GM12878 (cell line): ENCODE results near the gene ERC1. TPM values are rescaled to one million over a fixed set of nuclear protein-coding genes. Genes with fewer than 3 reads are reported as not detected.

ENCODE experiments used
- ATAC-seq: fragments of 200-7000 bp; cut with Tn5 transposase; 3 replicates; pipeline ENCODE4 v1.9.1; 2020; ENCODE audit warnings: mild to moderate bottlenecking, moderate library complexity
- BruUV-seq: library from RNA; stranded (reverse); fragments of 400-500 nt; replicated peaks from 2 replicates; lab custom pipeline; 2021; lab: Mats Ljungman, UMichigan
- CTCF ChIA-PET: fragments of 300-600 bp; sonication (Branson Sonifier 250); formaldehyde crosslinking; extraction: SDS; loops from one replicate; lab custom pipeline; 2021; ENCODE audit warnings: inconsistent platforms; lab: Yijun Ruan, JAX
- POLR2A ChIA-PET: fragments of 350-600 bp; formaldehyde crosslinking; extraction: SDS; loops from one replicate; lab custom pipeline; 2021; ENCODE audit warnings: inconsistent platforms; lab: Charles Lee
- RAD21 ChIA-PET: fragments of 300-600 bp; sonication (Branson Sonifier 250); formaldehyde crosslinking; loops from one replicate; lab custom pipeline; 2023; ENCODE audit warnings: antibody characterized with exemption; ENCODE audit not compliant: unreplicated experiment; lab: Charles Lee
- SMC1A ChIA-PET: fragments of 300-600 bp; sonication (Branson Sonifier 250); formaldehyde crosslinking; loops from one replicate; lab custom pipeline; 2023; ENCODE audit not compliant: unreplicated experiment, uncharacterized antibody; lab: Charles Lee
- DNase-seq: peaks from one replicate; pipeline ENCODE4 v3.0.0-alpha.2; 2011; ENCODE audit warnings: low read depth, low spot score
- FAIRE-seq: peaks from 3 replicates; lab custom pipeline; 2011; peaks lifted over from hg19 to GRCh38; lab: Jason Lieb, UNC
- H2AFZ ChIP-seq: 2 replicates; pipeline ENCODE4 v1.6.0; 2011; ENCODE audit warnings: low read depth, low read length, control low read depth; ENCODE audit not compliant: control insufficient read depth
- H3K27ac ChIP-seq: 2 replicates; pipeline ENCODE4 v1.5.1; 2011; ENCODE audit warnings: control low read depth; ENCODE audit not compliant: control insufficient read depth, insufficient read depth
- H3K27me3 ChIP-seq, 2 experiments: replicated peaks in 1 of 2; 2 replicates each; pipeline versions ENCODE4 v1.6.0 to v1.6.1; 2011; ENCODE audit warnings: low read length in 1 of 2; ENCODE audit not compliant: control insufficient read depth in 2 of 2, insufficient read depth in 2 of 2
- H3K36me3 ChIP-seq, 2 experiments: 2 replicates each; pipeline ENCODE4 v1.5.1; 2011; ENCODE audit warnings: low read length in 1 of 2; ENCODE audit not compliant: control insufficient read depth in 2 of 2, insufficient read depth in 2 of 2
- H3K4me1 ChIP-seq: 2 replicates; pipeline ENCODE4 v1.6.1; 2011; ENCODE audit warnings: mild to moderate bottlenecking, low read length, moderate library complexity, mixed read lengths; ENCODE audit not compliant: control insufficient read depth, insufficient read depth
- H3K4me2 ChIP-seq: 2 replicates; pipeline ENCODE4 v1.6.0; 2011; ENCODE audit warnings: control low read depth; ENCODE audit not compliant: control insufficient read depth, insufficient read depth
- H3K4me3 ChIP-seq: fragments of 200-600 bp; sonication (generic); 2 replicates; pipeline ENCODE4 v1.5.1; 2016
- H3K79me2 ChIP-seq: 2 replicates; pipeline ENCODE4 v1.6.0; 2011; ENCODE audit warnings: low read length; ENCODE audit not compliant: control insufficient read depth, insufficient read depth
- H3K9ac ChIP-seq: 2 replicates; pipeline ENCODE4 v1.8.0; 2011; ENCODE audit warnings: low read length, control low read depth, mixed read lengths; ENCODE audit not compliant: control insufficient read depth, insufficient read depth
- H3K9me3 ChIP-seq: replicated peaks from 3 replicates; pipeline ENCODE4 v1.5.1; 2011; ENCODE audit warnings: mild to moderate bottlenecking, low read length; ENCODE audit not compliant: control insufficient read depth, insufficient read depth
- H4K20me1 ChIP-seq: 2 replicates; pipeline ENCODE4 v1.6.0; 2011; ENCODE audit not compliant: control insufficient read depth, insufficient read depth
- BCL11A ChIP-seq: IDR thresholded peaks from 2 replicates; pipeline ENCODE4 v1.6.1; 2011; ENCODE audit warnings: low read depth, low read length
- BHLHE40 ChIP-seq, 2 experiments: fragments of 450-650 bp in 1 of 2; IDR thresholded peaks; 2 replicates each; pipeline ENCODE4 v1.6.1; 2011 to 2017; ENCODE audit warnings: low read depth in 2 of 2, borderline replicate concordance in 1 of 2, improper control_type of control experiment in 1 of 2, low read length in 1 of 2, mild to moderate bottlenecking in 1 of 2
- CREB1 ChIP-seq: IDR thresholded peaks from 2 replicates; pipeline ENCODE4 v1.6.1; 2012; ENCODE audit warnings: low read depth, mild to moderate bottlenecking, inconsistent platforms
- EED ChIP-seq: sonication (generic); IDR thresholded peaks from 2 replicates; pipeline ENCODE4 v1.6.1; 2016; ENCODE audit warnings: antibody characterized with exemption, low read depth
- IKZF1 ChIP-seq: fragments of 450-650 bp; conservative IDR thresholded peaks from 2 replicates; pipeline ENCODE4 v1.6.1; 2017; ENCODE audit warnings: antibody characterized with exemption, mild to moderate bottlenecking
- JUND ChIP-seq: IDR thresholded peaks from 2 replicates; pipeline ENCODE4 v1.6.1; 2012; ENCODE audit warnings: low read depth, mild to moderate bottlenecking, low read length, improper control_type of control experiment, moderate library complexity
- KLF5 ChIP-seq: fragments of 450-650 bp; IDR thresholded peaks from 2 replicates; pipeline ENCODE4 v1.6.1; 2014; ENCODE audit warnings: mild to moderate bottlenecking; ENCODE audit not compliant: partially characterized antibody
- MEF2A ChIP-seq: IDR thresholded peaks from 2 replicates; pipeline ENCODE4 v1.6.1; 2011; ENCODE audit warnings: low read depth, mild to moderate bottlenecking, low read length, moderate library complexity; ENCODE audit not compliant: insufficient read depth
- MEF2B ChIP-seq: fragments of 450-650 bp; IDR thresholded peaks from 2 replicates; pipeline ENCODE4 v1.6.1; 2018; ENCODE audit warnings: mild to moderate bottlenecking, moderate library complexity; ENCODE audit not compliant: partially characterized antibody, poor library complexity, severe bottlenecking
- PRDM15 ChIP-seq: fragments of 450-650 bp; formaldehyde crosslinking; IDR thresholded peaks from 2 replicates; pipeline ENCODE4 v1.4.0; 2020; ENCODE audit warnings: mild to moderate bottlenecking, moderate library complexity
- RFX5 ChIP-seq: IDR thresholded peaks from 2 replicates; pipeline ENCODE4 v1.6.1; 2011; ENCODE audit warnings: low read depth, low read length, improper control_type of control experiment
- STAT3 ChIP-seq: IDR thresholded peaks from 2 replicates; pipeline ENCODE4 v1.6.1; 2011; ENCODE audit warnings: low read depth, low read length, improper control_type of control experiment
- ZBTB33 ChIP-seq: fragments of 450-650 bp; IDR thresholded peaks from 2 replicates; pipeline ENCODE4 v1.6.1; 2017; ENCODE audit warnings: mild to moderate bottlenecking
- ZNF274 ChIP-seq: IDR thresholded peaks from one replicate; pipeline ENCODE4 v1.8.0; 2011; ENCODE audit not compliant: insufficient read length, insufficient read depth
- WGBS: methylation state at CpG from one replicate; pipeline ENCODE4 v1.1.6; 2016; ENCODE audit warnings: low lambda C conversion rate; ENCODE audit not compliant: insufficient replicate concordance, insufficient coverage; ENCODE audit errors: missing lambda C conversion rate; 5-methylcytosine and 5-hydroxymethylcytosine counted together
- in situ Hi-C: fragments of 300-500 bp; cut with MboI; formaldehyde crosslinking; loops from 9 replicates; pipeline ENCODE4 v1.14.3; 2018; ENCODE audit warnings: mixed read lengths
- intact Hi-C: fragments of 100-400 bp; cut with micrococcal nuclease; formaldehyde crosslinking; loops from one replicate; pipeline ENCODE4 v1.14.2; 2022; ENCODE audit not compliant: unreplicated experiment
- polyA plus RNA-seq, 11 experiments: library from polyadenylated mRNA; depleted of rRNA in 4 of 11; unstranded in 6 of 11; stranded (reverse) in 5 of 11; fragments of >200 nt; fragmentation: Nextera tagmentation in 4 of 11; fragmentation: Illumina TruSeq in 1 of 11; extraction: Ambion mirVana in 4 of 11; extraction: Trizol in 1 of 11; gene quantifications; 1 replicate in 1 of 11; 2 replicates in 10 of 11; pipeline versions ENCODE4 v1.2.1 to v1.2.3, GENCODE V29; 2011 to 2016; ENCODE audit warnings: inconsistent platforms in 2 of 11, missing spikeins in 2 of 11, low read depth in 1 of 11
- total RNA-seq, 4 experiments: library from RNA; depleted of rRNA in 3 of 4; stranded (reverse); fragments of >200 nt in 3 of 4; fragmentation: Illumina TruSeq in 1 of 4; extraction: Trizol in 1 of 4; gene quantifications; 2 replicates each; pipeline versions ENCODE4 v1.2.1 to v1.2.3, GENCODE V29; 2013 to 2021

The ERC1 gene
- total and polyA plus RNA-seq, 10 of the 15 experiments (the other 5 are each of a cell fraction or from before 2014, with no cell fraction given): 0.75 to 8.0 (median 5.0) TPM

GRCh38 chr12:1147821-1148220 lies 156.8 kb downstream of the ERC1 start:
- Histone ChIP-seq H3K4me1 (no peaks in the 10 kb centered on the region), H3K9me3 (no peaks in the 10 kb centered on the region), H4K20me1 (no peaks in the 10 kb centered on the region), H3K79me2 (no peaks in the 10 kb centered on the region), H2AFZ (no peak overlapping the region), H3K36me3 (no peaks in the 10 kb centered on the region), H3K9ac (no peak overlapping the region), H3K4me2 (no peak overlapping the region), H3K4me3 (no peak overlapping the region), H3K27ac (no peak overlapping the region), H3K27me3 (no peaks in the 10 kb centered on the region)
- no peak for FAIRE-seq
- TF ChIP-seq STAT3 (no peak), KLF5 (no peak), MEF2B (no peak), EED (no peak), BCL11A (no peak), IKZF1 (no peak), CREB1 (no peak), ZNF274 (no peak), RFX5 (no peak), JUND (no peak)
- RAD21 ChIA-PET: no interaction called here
- ATAC-seq: no peak
- POLR2A ChIA-PET: interaction anchor here (1.0 kb wide), 1 partner anchor 10 kb away, joined by 3 read pairs; no protein-coding TSS in a partner anchor
- SMC1A ChIA-PET: interaction anchor here (0.8 kb wide), 1 partner anchor 80 kb away, joined by 4 read pairs; no protein-coding TSS in a partner anchor
- no peak for DNase-seq
- intact Hi-C loops (no loop called here), in situ Hi-C loops (no loop called here)
- WGBS: 96% methylated on average over 2 of the region's 2 CpGs
- BruUV-seq: no TSS peak
- CTCF ChIA-PET: no interaction called here

- H3K9ac ChIP-seq: no peak overlapping the region
- H3K4me1 ChIP-seq: no peaks in the 10 kb centered on the region
- H2AFZ ChIP-seq: no peak overlapping the region
- H3K36me3 ChIP-seq: no peaks in the 10 kb centered on the region; a peak in 1 of 4 replicates
- ChIA-PET RAD21 (no interaction called here), CTCF (no interaction called here), POLR2A (no interaction called here), SMC1A (no interaction called here)
- no peak overlapping the region for H3K27ac ChIP-seq
- intact Hi-C loops: no loop called here
- no peak for ATAC-seq
- no TSS peak for BruUV-seq
- no peak for FAIRE-seq
- no peaks in the 10 kb centered on the region for H3K79me2 ChIP-seq
- in situ Hi-C loops: no loop called here
- H4K20me1 ChIP-seq: no peaks in the 10 kb centered on the region; the same call in 1 of the 2 replicates
- 65% methylated on average over 3 of the region's 3 CpGs for WGBS
- H3K9me3 ChIP-seq: no peaks in the 10 kb centered on the region
- no peak overlapping the region for H3K4me2 ChIP-seq
- H3K4me3 ChIP-seq: no peak overlapping the region
- no peak for DNase-seq
- H3K27me3 ChIP-seq: no peaks in the 10 kb centered on the region
- TF ChIP-seq ZBTB33 (no peak), MEF2A (no peak), BHLHE40 (IDR thresholded peaks at IDR 0.05; ENCODE audit: borderline replicate concordance in 1 of 2, low read depth in 2 of 2, low read length in 1 of 2) (no peak), PRDM15 (CRISPR knock-in tag) (no peak)
These were observed 166.0 kb downstream of the ERC1 start for GRCh38 chr12:1157046-1157445.
